Measurements from ENCODE around the gene SLC5A5.
"Not testable (repeated sequence)": the region's sequence is repeated elsewhere in the genome, so short reads cannot be mapped to it uniquely, and the experiment has no call there.

Gene SLC5A5

DNA sequence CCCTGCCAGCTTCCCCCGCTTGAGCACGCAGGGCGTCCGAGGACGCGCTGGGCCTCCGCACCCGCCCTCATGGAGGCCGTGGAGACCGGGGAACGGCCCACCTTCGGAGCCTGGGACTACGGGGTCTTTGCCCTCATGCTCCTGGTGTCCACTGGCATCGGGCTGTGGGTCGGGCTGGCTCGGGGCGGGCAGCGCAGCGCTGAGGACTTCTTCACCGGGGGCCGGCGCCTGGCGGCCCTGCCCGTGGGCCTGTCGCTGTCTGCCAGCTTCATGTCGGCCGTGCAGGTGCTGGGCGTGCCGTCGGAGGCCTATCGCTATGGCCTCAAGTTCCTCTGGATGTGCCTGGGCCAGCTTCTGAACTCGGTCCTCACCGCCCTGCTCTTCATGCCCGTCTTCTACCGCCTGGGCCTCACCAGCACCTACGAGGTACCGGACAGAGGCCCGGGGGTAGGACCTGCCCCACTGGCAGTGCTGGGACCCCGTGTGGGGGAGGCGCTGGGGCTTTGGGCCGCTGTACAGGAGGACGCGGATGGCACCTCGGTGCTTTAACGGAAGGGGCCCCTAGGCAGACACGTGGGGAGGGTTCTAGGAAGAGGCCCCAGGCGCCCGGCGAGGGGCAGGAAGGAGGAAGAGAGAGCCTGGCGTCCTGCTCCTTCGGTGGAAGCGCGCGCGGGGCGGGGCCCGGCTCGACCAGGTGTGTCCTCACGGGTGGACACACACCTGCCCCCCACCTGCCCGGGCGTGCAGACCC, 681 bp downstream of the SLC5A5 start:
- no peak for DNase-seq

DNA sequence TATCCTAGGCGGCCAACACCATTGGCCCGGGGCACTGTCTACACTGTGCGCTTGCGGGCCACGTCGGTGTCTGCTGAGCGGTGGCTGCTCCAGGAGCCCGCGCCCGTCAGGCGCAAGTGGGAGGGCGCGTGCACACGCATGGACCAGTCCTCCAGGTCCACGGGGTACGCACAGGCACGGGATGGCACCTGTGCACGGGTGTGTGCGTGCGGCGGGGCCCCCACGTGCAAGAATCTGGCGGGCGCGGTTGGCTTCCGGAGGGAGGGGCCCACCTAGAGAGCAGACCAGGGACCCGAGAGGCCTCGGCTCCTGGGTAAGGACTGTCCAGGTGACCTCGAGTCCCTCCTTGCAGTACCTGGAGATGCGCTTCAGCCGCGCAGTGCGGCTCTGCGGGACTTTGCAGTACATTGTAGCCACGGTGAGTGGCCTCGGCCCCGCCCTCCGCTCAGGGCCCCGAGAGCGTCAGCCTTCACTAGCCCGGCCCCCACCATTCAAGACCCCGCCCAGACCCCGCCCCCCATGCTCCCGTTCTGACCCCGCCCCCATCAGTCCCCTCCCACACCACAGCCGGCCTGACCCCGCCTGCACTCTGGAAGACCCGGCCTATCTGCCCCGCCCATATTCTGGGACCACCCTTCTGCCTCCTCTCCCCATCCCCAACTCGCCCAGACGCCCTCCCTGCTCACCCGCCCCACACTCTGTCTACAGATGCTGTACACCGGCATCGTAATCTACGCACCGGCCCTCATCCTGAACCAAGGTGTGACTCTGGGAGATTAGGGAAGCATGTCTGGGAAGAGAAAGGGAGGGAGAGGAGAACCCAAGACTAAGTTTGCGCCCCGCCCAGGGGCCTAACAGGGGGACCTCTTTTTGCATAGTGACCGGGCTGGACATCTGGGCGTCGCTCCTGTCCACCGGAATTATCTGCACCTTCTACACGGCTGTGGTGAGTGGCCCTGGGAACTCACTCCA, 2.3 kb downstream of the SLC5A5 start:
- DNase-seq, result no peak

DNA sequence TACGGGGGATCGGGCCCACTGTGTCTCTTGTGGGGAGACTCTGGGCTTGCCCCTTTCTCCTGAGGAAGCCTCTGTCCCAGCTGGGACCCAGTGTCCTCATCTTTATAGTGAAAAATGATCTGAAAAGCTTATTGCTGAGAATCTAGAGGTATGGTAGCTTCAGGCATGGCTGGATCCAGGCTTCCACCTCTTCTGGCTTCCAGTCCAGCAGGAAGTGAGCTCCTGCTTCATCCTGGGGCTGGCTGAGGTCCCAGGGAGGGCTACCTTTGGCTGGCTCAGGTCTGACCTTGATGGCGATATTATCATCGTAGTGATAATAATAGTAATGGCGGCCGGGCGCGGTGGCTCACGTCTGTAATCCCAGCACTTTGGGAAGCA, 3.0 kb downstream of the SLC5A5 start:
- DNase-seq, result no peak

DNA sequence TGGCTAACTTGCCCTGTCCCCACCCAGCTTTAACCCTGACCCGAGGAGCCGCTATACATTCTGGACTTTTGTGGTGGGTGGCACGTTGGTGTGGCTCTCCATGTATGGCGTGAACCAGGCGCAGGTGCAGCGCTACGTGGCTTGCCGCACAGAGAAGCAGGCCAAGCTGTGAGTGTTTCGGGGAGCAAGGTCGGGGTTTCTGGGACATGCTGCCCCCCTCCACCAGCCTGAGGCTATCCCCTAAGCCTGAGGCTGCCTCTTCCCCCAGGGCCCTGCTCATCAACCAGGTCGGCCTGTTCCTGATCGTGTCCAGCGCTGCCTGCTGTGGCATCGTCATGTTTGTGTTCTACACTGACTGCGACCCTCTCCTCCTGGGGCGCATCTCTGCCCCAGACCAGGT, 6.0 kb downstream of the SLC5A5 start:
- no peak for DNase-seq

DNA sequence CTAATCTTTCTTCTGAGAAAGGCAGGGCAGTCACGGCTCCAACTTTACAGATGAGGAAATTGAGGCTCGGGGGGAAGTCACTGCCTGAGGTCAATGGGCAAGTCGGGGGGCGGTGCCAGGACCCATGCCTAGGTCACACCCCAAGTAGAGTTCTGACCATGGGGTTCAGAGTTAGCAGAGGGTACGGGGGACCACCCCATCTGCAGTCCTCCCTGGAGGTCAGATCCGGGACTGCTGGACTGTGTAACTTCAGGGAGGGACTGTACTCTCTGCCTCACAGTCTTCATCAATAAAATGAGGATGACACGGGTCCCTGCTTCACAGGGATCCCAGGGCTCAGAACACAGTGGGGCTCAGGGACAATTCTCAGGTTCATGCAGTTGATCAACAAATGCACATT, 7.7 kb downstream of the SLC5A5 start:
- DNase-seq, result no peak

DNA sequence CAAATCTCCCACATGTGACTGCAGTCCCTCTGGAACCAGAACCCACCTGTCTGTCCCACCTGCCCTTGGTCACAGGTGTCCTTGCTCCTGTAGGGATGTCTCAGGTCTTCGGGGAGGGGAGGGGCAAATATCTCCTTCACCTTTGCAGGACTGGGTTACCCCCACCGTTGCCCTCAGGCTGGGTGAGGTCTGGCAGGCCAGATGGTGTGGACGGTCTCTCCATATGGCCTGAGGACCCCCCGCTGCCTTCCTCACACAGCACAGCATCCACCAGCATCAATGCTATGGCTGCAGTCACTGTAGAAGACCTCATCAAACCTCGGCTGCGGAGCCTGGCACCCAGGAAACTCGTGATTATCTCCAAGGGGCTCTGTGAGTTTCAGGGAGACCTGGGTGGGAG, 10.0 kb downstream of the SLC5A5 start:
- DNase-seq, result no peak

DNA sequence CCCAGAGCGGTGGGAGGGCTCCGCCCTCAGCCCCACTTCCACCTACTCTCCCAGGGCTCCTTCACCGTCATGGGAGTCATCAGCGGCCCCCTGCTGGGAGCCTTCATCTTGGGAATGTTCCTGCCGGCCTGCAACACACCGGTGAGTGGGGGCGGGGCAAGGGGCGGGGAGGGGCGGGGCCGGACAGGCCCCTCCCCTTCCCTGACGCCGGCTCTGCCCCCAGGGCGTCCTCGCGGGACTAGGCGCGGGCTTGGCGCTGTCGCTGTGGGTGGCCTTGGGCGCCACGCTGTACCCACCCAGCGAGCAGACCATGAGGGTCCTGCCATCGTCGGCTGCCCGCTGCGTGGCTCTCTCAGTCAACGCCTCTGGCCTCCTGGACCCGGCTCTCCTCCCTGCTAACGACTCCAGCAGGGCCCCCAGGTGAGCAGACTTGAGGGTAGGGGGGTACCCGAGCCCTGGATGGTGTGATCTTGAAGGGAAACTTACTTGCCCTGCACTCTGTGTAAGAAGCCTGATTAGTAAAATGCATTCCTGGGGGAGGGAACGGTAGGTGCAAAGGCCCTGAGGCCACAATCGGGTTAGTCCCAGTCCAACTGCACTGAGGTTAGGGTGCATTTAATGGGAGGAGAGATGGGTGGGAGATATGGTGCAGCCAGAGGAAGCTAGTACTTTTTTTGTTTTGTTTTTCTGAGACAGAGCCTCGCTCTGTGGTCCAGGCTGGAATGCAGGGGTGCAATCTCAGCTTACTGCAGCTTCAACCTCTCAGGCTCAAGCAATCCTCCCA, 12.1 kb downstream of the SLC5A5 start:
- no peak for DNase-seq

DNA sequence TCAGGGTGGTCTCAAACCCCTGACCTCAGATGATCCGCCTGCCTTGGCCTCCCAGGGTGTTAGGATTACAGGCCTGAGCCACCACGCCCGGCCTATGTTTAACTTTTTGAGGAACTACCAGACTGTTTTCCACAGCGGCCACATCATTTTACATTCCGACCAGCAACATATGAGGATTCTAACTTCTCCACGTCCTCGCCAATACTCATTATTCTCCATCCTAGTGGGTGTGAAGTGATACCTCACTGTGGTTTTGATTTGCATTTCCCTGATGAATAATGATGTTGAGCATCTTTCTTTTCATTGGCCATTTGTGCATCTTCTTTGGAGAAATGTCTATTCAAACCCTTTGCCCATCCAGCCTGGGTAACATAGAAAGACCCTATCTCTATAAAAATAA, 14.8 kb downstream of the SLC5A5 start:
- DNase-seq, result no peak

DNA sequence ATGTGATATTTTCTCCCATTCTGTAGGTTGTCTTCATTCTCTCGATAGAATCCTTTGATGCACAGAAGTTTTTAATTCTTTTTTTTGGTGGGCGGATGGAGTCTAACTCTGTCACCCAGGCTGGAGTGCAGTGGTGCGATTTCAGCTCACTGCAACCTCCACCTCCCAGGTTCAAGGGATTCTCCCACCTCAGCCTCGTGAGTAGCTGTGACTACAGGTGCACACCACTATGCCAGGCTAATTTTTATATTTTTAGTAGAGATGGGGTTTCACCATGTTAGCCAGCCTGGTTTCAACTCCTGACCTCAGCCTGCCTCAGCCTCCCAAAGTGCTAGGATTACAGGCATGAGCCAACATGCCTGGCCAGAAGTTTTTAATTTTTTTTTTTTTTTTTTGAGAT, 15.5 kb downstream of the SLC5A5 start:
- not testable (repeated sequence) for DNase-seq

DNA sequence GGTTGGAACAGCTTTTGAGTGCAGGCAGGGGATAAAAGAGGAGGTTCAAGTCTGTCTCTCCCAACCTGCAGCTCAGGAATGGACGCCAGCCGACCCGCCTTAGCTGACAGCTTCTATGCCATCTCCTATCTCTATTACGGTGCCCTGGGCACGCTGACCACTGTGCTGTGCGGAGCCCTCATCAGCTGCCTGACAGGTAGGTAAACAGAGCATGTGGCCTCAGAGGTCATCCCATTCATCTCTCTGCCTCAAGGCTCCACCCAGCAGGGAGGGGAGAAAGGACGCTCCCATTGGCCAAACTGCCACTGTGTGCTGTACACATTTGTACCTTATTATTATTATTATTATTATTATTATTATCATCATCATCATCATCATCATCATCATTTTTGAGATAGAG, 16.5 kb downstream of the SLC5A5 start:
- DNase-seq, result no peak

DNA sequence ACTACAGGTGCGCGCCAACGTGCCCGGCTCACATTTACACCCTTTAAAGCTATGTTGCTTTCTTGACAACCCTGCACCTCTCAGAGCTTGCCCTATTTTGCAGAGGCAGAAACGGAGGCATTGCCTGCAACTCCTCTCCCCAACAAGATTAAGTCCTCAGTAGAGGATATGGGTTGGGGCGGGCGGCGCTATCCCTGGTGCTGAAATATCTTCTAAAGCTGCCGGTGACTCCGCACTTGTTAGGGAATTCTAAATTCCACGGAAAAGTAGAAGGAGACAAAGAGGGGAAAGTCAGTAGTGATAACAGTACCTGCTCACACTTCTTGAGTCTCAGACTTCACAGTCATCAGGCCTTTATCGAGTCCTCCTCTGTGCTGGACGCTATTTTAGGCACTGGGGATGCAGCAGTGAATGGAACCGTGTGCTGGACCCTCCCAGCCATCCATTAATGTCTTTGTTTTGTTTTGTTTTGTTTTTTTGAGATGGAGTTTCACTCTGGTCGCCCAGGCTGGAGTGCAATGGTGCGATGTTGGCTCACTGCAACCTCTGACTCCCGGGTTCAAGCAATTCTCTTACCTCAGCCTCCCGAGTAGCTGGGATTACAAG, 18.0 kb downstream of the SLC5A5 start:
- peak; percentile 4 to 8 for DNase-seq

DNA sequence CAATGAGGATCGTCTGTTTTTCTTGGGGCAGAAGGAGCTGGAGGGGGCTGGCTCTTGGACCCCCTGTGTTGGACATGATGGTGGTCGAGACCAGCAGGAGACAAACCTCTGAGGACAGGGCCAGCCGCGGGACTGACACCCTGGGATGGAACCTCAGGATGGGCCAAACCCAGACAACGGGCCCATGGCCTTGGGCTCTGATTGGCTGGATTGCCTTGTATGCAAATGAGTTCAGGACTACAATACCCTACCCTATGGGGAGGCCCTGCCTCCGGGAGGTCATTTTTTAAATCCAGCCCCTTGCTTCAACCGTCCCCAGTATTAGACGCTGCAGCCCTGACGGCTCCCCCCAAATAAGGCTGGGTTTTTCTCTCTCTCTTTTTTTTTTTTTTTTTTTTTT, 22.0 kb downstream of the SLC5A5 start:
- DNase-seq, result no peak

DNA sequence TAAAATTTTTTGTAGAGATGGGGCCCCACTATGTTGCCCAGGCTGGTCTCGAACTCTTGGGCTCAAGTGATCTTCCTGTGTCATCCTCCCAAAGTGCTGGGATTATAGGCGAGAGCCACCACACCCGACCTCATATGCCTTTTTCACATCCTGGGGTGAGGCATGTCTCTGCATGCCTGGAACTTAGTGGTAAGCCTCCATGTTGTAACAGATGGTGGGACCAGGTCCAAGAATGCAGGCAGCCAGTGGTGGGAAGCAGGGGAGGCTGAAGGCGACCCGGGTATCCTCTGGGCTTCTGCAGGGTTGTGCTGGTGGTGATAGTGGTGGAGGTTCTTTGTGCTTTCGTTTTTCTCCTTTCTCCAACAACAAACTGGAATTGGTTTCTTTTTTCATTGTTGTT, 31.0 kb downstream of the SLC5A5 start:
- no peak for DNase-seq

DNA sequence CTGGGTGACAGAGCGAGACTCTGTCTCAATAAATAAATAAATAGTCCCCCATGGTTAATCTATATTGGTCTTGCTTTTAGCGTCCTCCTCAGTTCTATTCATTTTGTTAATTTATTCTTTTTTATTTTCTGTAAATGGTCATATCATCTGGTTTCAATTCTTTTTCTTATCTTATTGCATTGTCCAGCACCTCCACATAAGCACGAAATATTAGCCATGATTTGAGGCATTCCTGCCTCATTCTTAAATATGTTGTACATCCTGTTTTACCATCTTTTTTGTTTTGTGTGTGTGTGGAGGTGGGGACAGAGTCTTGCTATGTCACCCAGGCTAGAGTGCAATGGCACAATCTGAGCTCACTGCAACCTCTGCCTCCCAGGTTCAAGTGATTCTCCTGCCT, 36.5 kb downstream of the SLC5A5 start:
- DNase-seq, result no peak

DNA sequence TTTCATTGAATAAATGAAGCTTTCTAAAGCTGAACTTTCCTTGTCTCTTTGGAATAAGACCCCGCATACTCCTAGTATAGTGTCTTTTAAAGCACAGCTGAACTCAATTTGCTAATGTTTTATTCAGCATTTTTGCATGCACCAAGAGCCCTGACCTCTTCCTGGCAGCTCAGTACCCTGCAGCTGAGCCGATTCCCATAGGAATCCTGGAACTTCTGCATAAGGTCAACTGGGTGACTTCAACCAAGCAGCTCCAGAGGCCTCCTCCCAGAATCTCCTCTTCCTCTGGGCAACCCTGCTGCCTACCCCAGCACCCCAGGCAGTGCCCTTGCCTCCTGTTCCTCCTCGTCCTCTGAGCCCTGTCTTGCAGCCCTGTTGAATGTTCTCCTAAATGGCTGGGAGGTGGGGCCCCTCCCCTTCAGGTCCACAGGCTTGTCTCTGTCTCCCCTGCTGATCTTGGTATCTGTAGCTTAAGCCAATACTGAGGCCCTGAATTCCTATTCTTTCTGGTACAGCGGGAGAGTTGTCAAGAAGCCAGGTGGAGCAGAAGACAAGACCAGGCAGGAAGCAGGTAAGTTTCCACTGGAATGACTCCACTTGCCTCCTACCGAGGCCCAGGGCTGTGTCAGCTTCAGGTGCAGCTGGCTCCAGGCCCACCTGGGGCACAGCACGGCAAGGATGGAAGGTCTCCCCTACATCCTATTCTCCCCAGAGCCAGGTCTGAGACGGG, 37.4 kb downstream of the SLC5A5 start:
- DNase-seq, result no peak

DNA sequence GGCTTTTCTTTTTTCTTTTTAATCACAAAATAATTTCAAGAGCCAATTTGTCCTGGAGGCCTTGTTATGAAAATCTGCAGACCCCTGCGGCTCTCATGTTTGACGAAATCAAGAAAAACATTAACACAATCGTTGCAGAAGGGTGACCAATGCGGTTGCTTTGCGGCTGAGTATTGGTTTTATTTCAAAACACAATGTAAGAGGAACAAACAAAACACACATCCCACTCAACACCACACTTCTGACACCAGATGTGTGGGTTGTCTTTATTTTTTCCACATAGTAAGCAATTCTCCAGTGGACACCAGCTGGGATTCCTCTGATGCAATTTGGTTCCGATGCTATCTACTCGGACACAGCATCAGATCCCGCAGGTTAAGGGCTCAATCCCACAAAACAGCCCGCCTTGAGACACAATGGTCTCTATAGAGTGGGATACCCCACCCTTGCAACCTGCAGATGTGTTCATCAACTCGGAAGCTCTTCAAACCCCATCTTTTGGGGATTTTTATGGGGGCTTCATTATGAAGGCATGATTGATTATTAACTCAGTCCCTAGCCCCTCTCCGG, 39.1 kb downstream of the SLC5A5 start:
- DNase-seq, result no peak

DNA sequence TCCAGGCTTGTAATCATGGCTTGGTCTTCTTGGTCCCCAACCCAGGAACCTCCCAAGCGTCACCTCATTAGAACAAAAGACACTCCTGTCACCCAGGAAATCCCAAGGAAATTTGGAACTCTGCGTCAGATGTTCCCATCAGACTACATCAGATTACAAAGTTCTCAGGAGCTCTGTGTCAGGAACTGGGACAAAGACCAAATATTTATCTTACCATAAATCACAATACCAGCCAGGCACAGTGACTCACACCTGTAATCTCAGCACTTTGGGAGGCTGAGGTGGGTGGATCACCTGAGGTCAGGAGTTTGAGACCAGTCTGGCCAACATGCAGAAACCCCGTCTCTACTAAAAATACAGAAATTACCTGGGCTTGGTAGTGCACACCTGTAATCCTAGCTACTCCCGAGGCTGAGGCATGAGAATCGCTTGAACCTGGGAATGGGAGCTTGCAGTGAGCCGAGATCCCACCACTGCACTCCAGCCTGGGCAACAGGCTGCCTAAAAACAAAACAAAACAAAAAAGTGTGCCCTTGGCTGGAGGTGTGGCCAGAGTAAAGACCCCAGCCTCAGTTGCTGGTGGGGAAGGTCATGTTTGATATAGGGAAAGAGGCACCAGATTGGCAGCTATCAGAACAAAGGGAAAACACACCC, 44.3 kb downstream of the SLC5A5 start:
- no peak for DNase-seq

DNA sequence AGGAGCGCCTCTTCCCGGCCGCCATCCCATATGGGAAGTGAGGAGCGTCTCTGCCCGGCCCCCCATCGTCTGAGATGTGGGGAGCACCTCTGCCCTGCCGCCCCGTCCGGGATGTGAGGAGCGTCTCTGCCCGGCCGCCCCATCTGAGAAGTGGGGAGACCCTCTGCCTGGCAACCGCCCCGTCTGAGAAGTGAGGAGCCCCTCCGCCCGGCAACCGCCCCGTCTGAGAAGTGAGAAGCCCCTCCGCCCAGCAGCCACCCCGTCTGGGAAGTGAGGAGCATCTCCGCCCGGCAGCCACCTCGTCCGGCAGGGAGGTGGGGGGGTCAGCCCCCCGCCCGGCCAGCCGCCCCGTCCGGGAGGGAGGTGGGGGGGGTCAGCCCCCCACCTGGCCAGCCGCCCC, 46.4 kb downstream of the SLC5A5 start:
- DNase-seq, result not testable (repeated sequence)

DNA sequence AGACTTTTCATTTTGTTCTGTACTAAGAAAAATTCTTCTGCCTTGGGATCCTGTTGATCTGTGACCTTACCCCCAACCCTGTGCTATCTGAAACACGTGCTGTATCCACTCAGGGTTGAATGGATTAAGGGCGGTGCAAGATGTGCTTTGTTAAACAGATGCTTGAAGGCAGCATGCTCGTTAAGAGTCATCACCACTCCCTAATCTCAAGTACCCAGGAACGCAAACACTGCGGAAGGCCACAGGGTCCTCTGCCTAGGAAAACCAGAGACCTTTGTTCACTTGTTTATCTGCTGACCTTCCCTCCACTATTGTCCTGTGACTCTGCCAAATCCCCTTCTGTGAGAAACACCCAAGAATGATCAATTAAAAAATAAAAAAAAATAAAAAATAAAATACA, 47.4 kb downstream of the SLC5A5 start:
- not testable (repeated sequence) for DNase-seq

DNA sequence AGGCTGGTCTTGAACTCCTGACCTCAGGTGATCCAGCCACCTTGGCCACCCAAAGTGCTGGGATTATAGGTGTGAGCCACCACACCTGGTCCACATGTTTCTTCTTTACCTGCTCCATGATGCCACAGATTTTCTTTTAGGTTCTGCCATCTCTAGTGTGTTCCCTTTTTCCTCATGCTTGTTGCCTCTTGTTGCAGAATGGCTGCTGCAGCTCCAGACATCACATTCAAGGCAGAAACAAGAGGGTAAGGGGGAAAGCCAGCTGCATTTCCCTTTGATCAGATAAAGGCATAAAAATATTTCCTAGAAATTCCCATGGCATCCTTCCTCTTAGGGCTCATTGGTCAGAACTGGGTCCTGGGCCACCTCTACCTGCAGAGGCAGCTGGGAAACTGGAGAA, 48.8 kb downstream of the SLC5A5 start:
- no peak for DNase-seq

DNA sequence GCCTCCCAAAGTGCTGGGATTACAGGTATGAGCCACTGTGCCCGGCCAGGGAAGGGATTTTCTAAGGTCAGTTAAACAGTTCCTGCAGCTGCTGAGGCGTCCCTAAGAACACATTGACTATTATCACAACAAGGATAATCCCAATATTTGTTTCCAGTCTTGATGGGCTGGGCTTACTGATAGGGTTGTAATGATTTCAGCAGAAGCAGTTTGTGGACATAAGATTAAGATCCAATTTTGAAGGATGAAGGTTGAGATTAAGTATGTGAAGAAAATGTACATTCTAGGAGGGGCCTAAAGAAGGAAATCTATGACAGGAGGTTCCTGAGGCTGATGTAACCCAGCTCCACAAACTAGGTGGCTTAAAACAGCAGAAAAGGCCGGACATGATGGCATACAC, 50.4 kb downstream of the SLC5A5 start:
- no peak for DNase-seq

Data from AML-193 (cell line).